ENCODE results near the gene ITLN2.
"Not testable (repeated sequence)": the region's sequence is repeated elsewhere in the genome, so short reads cannot be mapped to it uniquely, and the experiment has no call there.

Gene ITLN2

GRCh38 chr1:160904783-160905616 lies 49.6 kb downstream of the ITLN2 start:
- DNase-seq = no peak

DNA sequence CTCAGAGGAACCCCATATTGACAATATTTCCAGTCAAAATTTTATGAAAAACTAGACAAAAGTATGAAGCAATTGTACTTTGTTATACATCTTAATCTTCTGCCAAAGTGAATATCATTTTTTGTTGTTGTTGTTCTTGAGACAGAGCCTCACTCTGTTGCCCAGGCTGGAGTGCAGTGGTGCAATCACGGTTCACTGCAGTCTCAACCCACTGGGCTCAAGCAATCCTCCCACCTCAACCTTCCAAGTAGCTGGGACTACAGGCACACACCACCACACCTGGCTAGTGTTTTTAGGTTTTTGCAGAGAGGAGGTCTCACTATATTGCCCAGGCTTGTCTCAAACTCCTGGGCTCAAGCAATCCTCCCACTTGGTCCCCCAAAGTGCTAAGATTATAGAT lies 52.4 kb downstream of the ITLN2 start:
- DNase-seq = not testable (repeated sequence)

DNA sequence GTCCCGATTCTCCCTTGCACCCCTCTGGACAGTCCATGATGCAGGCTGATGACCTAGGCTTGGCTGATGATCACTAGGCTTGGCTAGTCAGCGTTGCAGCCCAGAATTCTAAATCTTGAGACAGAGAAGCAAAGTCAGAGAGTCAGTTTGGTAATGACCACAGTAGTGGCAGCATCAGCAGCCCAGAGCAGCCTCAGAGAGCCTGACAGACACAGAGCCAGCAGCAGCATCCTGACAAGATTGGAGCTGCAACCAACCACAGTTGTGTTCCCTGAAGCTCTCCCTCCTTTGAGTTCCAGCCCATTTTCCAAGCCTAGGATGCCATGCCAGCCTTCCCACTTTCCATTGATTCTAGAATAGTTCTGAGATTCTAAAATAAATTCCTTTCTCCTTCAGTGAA lies 52.8 kb downstream of the ITLN2 start:
- DNase-seq = no peak

- DNase-seq = not testable (repeated sequence)
Observed at GRCh38 chr1:160900683-160901082, 53.9 kb downstream of the ITLN2 start.
